Measurements from ENCODE around the gene TMPRSS11F.

TMPRSS11F gene

DNA sequence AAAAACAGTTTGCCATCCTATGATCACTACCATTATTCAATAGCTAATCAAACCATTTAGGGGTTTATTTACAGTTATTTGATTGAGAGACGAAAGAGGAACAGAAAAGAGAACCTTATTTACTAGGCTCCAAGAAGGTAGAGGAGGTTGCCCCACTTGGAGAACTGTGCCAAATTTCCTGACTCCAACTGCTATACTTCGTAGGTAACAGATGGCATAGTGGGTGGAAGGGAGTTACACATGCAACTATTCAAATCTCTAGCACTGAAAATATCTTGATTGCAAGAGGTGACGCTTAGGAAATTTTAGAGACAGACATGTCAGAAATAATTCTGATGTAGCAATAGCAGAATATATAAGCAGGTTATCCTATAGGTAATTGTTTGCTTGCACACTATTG lies 38.0 kb upstream of the TMPRSS11F start:
- no peaks in the 10 kb centered on the region for H3K9me3 ChIP-seq (ENCODE audit: control insufficient read depth, low read length)
- no peak overlapping the region for H3K9ac ChIP-seq
- no peaks in the 10 kb centered on the region for H3K79me2 ChIP-seq
- no peaks in the 10 kb centered on the region for H3K4me1 ChIP-seq
- no peaks in the 10 kb centered on the region for H3K36me3 ChIP-seq (ENCODE audit: control insufficient read depth, insufficient read depth, low read length)
- no peak overlapping the region for H3K27ac ChIP-seq
- no peak overlapping the region for H3K4me3 ChIP-seq (ENCODE audit: low read depth, low read length)
- H2AFZ ChIP-seq, result no peak overlapping the region
- H3K27me3 ChIP-seq (ENCODE audit: control insufficient read depth, insufficient read depth, low read length), result no peaks in the 10 kb centered on the region
- H3K4me2 ChIP-seq (ENCODE audit: low read length), result no peak overlapping the region
- TF ChIP-seq, protein P1, sequence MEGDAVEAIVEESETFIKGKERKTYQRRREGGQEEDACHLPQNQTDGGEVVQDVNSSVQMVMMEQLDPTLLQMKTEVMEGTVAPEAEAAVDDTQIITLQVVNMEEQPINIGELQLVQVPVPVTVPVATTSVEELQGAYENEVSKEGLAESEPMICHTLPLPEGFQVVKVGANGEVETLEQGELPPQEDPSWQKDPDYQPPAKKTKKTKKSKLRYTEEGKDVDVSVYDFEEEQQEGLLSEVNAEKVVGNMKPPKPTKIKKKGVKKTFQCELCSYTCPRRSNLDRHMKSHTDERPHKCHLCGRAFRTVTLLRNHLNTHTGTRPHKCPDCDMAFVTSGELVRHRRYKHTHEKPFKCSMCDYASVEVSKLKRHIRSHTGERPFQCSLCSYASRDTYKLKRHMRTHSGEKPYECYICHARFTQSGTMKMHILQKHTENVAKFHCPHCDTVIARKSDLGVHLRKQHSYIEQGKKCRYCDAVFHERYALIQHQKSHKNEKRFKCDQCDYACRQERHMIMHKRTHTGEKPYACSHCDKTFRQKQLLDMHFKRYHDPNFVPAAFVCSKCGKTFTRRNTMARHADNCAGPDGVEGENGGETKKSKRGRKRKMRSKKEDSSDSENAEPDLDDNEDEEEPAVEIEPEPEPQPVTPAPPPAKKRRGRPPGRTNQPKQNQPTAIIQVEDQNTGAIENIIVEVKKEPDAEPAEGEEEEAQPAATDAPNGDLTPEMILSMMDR (IDR thresholded peaks at IDR 0.05), result no peak

DNA sequence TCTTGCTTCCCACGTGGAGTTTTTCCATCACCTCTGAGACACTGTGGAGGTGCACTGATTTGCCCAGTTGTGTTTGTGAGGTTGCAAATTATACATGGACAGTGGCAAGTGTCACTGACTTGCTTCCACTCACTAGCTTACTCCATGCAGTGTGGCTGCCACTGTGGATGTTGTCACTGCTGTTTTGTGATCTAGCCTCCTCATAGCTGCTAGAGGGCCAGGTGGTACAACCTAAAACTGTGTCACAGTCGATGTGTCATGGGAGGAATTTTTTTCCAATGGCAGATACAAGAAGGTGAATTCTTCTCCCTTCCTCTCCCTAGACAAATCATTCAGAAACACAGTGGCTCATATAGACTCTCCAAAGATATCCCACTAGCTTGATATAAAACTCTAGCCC lies 37.5 kb upstream of the TMPRSS11F start:
- Histone ChIP-seq H3K9me3 (ENCODE audit: control insufficient read depth, low read length) (no peaks in the 10 kb centered on the region), H3K4me3 (ENCODE audit: low read depth, low read length) (no peak overlapping the region), H2AFZ (no peak overlapping the region), H3K79me2 (no peaks in the 10 kb centered on the region), H3K4me1 (no peaks in the 10 kb centered on the region), H3K4me2 (ENCODE audit: low read length) (no peak overlapping the region), H3K27ac (no peak overlapping the region), H3K9ac (no peak overlapping the region), H3K36me3 (ENCODE audit: control insufficient read depth, insufficient read depth, low read length) (no peaks in the 10 kb centered on the region), H3K27me3 (ENCODE audit: control insufficient read depth, insufficient read depth, low read length) (no peaks in the 10 kb centered on the region)
- TF ChIP-seq, protein P1 (IDR thresholded peaks at IDR 0.05), result no peak

DNA sequence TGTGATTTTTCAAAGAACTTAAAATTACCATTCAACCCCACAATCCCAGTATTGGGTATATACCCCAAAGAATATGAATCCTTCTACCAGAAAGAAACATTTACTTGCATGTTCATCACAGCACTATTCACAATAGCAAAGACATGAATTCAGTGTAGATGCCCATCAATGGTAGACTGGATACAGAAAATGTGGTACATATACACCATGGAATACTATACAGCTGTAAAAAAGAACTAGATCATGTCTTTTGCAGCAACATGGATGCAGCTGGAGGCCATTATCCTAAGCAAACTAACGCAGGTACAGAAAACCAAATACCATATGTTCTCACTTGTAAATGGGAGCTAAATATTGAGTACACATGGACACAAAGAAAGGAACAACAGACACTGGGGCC lies 34.1 kb upstream of the TMPRSS11F start:
- H3K27me3 ChIP-seq (ENCODE audit: control insufficient read depth, insufficient read depth, low read length), result no peaks in the 10 kb centered on the region
- no peak overlapping the region for H3K4me2 ChIP-seq (ENCODE audit: low read length)
- no peaks in the 10 kb centered on the region for H3K79me2 ChIP-seq
- no peak overlapping the region for H3K9ac ChIP-seq
- H3K36me3 ChIP-seq (ENCODE audit: control insufficient read depth, insufficient read depth, low read length), result no peaks in the 10 kb centered on the region
- no peak overlapping the region for H3K4me3 ChIP-seq (ENCODE audit: low read depth, low read length)
- H3K9me3 ChIP-seq (ENCODE audit: control insufficient read depth, low read length), result no peaks in the 10 kb centered on the region
- no peaks in the 10 kb centered on the region for H3K4me1 ChIP-seq
- TF ChIP-seq, protein P1 (IDR thresholded peaks at IDR 0.05), result no peak
- no peak overlapping the region for H3K27ac ChIP-seq
- no peak overlapping the region for H2AFZ ChIP-seq

DNA sequence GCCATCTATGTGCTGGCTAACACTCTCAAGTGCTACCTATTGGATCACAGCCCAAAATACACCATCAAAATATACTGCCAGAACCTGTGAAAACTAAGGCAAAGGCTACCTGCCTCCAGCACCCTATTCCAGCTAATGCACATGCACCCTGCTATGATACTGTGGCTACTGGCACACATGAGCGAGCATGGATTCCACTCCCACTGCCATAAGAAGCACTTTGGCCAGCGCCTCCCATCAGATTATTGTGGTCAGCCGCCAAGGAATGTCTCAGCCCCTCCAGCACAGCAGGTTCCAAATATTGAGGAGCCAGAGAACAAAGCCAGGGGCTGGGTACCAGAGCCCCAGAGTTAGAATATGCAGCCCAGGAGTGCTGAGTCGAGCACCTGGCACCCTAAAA lies 32.5 kb upstream of the TMPRSS11F start:
- H3K4me2 ChIP-seq (ENCODE audit: low read length), result no peak overlapping the region
- no peaks in the 10 kb centered on the region for H3K4me1 ChIP-seq
- no peak overlapping the region for H3K9ac ChIP-seq
- TF ChIP-seq, protein P1 (IDR thresholded peaks at IDR 0.05), result no peak
- no peak overlapping the region for H3K4me3 ChIP-seq (ENCODE audit: low read depth, low read length)
- no peak overlapping the region for H2AFZ ChIP-seq
- H3K27ac ChIP-seq, result no peak overlapping the region
- no peaks in the 10 kb centered on the region for H3K27me3 ChIP-seq (ENCODE audit: control insufficient read depth, insufficient read depth, low read length)
- no peaks in the 10 kb centered on the region for H3K79me2 ChIP-seq
- no peaks in the 10 kb centered on the region for H3K36me3 ChIP-seq (ENCODE audit: control insufficient read depth, insufficient read depth, low read length)
- H3K9me3 ChIP-seq (ENCODE audit: control insufficient read depth, low read length), result no peaks in the 10 kb centered on the region

DNA sequence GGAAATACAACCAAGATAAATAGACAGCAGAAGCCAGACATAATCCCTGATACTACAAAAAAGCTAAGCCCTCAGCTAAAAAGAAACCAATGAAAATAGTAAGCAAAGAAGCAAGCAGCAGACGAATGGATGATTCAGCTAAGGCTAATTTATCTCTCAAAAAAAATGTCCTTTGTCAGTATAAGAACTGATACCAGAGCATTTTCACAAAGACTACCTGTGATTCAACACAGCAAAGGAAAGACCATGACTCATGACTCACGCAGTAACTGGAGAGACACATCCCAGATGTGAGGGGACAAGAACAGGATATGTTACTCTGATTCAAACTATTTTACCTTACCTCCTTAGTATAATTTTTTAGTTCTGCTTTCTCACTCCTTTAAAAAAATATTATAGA lies 22.7 kb upstream of the TMPRSS11F start:
- no peak overlapping the region for H2AFZ ChIP-seq
- no peaks in the 10 kb centered on the region for H3K79me2 ChIP-seq
- no peak overlapping the region for H3K4me3 ChIP-seq (ENCODE audit: low read depth, low read length)
- H3K9ac ChIP-seq, result no peak overlapping the region
- no peaks in the 10 kb centered on the region for H3K36me3 ChIP-seq (ENCODE audit: control insufficient read depth, insufficient read depth, low read length)
- no peak overlapping the region for H3K27ac ChIP-seq
- TF ChIP-seq, protein P1 (IDR thresholded peaks at IDR 0.05), result no peak
- H3K4me1 ChIP-seq, result no peaks in the 10 kb centered on the region
- no peaks in the 10 kb centered on the region for H3K9me3 ChIP-seq (ENCODE audit: control insufficient read depth, low read length)
- no peaks in the 10 kb centered on the region for H3K27me3 ChIP-seq (ENCODE audit: control insufficient read depth, insufficient read depth, low read length)
- H3K4me2 ChIP-seq (ENCODE audit: low read length), result no peak overlapping the region
